ENCODE data around the gene IL31RA.

The IL31RA gene

DNA sequence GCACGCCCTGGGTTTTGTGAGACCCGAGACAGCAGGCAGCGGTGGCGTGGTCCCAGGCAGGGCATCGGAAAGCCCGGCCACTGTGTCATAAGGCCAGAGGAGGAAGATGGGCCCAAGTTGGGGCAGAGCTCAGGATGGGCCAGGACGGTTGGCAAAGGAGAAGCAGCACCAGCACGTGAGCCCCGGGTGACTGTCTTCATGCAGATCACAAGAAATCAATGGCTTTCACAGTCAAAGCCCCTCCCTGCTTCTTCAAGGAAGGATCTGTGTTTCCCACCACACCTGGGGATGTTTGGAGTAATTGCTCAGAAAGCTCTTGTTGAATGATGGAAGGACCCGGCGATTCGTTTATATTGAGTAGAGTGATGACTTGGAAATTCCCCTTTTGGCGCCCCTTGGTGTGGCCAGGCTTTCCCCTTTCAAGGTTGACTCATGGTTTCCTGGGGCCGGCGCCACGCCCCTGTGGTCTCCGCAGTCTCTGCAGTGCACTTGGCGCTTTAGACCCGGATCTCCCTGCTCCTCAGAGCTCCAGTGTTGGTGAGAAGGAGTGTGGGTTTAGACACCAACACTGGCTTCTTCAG, 52.1 kb downstream of the IL31RA start:
- DNase-seq, result peak; percentile 54

DNA sequence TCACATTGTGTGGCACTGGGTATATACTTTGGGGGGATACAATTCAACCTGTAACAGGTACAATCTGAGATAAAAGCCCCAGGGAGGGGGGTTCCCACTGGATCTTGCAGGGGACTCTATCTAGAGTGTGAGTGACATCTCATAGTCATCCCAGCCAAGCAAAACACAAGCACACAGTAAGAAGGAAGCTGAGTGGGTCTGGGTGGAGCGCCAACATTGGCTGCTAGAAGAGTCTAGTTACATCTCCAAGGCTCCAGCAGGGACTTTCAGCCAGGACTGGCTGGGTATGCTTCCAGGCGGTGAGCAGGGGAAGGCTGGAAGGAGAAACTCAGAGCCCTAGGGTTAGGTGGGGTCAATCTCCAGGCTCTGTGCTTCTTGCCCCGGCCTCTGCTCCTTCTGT, 53.0 kb downstream of the IL31RA start:
- no peak for DNase-seq

DNA sequence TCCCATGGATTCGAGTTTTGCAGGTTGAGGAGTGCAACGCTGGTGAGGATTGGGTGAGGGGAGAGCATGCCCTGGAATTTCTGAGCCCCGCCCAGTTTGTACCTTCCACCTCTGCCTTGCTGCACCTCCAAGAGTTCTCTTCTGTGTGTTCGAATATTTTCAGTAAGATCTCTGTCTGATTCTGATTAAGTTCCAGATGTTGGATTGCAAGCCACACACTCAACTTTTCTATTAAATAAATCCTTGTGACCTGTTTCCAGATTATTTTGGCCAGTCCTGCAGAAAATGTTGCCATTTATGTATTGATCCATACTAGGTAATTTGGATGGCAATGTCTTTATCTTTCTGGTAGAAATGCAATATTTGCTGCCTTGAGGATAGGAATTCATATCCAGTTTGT, 54.1 kb downstream of the IL31RA start:
- DNase-seq, result no peak

DNA sequence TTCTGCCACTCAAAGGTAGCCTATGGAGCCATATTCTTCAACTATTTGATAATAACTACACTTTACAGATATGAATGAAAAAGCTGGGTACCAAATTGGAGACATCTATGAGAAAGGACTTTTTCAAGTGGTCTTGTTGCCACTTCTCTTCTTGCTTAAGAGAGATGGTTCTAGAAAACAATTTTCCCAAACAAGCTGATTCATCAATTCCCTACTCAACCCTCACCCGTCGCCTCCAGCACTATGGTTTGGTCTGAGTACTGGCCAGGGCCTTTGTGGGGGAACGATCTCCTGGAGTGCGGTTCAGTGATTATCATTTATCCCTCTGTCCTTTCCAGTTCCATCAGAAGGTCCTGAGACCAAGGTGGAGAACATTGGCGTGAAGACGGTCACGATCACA, 56.8 kb downstream of the IL31RA start:
- no peak for DNase-seq

DNA sequence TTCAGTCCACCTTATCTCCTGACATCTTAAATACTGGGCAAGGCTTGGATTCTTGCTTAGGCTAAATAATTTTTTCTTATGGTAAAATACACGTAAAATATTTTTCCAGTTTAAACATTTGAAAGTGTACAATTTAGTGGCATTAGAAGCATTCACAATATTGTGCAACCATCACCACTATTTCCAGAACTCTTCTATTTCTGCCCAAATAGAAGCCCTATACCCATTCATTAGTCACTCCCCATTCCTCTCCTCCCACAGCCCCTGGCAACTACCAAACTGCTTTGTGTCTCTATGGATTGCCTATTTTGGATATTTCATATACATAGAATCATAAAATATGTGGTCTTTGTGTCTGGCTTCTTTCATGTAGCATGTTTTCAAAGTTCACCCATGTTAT, 57.6 kb downstream of the IL31RA start:
- no peak for DNase-seq

DNA sequence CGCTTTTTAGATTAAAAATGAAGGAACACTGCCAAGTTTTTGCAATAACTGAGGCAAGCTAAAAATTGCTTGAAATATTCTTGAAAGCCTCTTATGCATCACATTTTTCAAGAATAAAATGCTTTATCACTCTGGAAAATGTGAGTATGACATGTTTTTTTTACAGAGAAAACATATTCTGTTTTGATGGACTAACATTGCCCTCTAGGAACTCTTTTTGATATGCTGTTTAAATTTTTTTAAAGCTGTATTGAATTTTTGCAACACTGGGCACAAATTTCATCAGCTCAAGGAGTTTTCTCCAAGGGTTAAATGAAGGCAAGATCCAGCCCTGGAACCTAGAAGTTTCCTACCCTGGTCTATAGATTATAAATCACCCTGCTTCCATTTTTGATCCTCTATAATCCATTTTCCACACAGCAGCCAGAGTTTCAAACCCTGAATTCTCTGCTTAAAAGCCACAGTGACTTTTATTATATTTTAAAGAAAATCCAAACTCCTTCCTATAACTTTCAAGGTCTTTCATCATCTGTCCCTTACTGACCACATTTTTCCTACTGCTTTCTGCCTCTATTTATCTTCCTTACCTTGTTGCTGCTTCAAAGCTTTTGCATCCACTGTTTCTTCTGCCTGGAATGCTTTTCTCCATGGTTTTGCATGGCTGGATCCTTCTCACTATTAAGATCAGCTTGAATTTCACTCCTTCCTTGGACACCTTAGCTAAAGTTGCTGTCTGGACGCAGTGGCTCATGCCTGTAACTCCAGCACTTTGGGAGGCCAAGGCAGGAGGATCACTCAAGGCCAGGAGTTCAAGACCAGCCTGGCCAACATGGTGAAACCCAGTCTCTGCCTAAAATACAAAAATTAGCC, 60.9 kb downstream of the IL31RA start:
- no peak for DNase-seq

DNA sequence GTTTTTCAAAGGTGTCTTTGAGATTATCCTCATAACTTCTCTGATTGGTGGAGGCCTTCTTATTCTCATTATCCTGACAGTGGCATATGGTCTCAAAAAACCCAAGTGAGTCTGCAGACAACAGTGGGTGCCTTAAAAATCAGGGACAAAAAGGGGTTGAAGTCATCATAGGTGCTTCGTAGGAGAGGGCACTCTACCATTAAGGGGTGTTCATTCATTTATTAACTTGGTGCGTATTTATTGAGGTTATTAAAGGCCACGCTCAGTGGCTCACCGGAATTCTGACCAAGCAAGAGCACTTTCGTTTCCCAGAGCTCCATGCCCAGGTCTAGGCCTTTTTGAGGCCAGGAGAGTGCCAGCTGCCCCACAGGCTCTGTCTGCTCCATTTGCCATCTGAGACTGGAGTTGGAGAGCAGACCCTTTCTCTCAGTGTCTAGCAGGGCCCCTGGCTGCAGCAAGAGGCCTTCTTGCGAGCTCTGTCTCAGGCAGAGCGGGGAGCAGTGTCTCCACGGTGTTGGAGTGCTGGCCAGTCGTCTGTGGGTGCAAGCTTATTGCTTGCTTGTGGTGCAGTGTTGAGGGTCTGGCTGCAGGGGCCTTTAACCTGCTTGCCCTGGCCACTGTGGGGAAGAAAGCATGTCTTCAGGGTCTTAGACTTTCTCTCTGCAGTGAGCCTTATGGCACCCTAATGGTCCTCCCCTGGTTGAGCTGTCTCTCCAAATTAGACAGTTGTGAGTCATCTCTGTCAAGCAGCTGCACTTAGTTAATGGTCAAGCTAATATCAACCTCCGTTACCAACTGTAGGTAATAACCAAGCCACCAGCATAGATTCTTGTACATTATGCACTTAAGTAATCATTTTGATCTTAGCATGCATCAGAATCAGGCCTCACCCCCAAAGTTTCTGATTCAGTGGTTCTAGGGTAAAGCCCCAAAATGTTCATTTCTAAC, 62.6 kb downstream of the IL31RA start:
- DNase-seq, result no peak

DNA sequence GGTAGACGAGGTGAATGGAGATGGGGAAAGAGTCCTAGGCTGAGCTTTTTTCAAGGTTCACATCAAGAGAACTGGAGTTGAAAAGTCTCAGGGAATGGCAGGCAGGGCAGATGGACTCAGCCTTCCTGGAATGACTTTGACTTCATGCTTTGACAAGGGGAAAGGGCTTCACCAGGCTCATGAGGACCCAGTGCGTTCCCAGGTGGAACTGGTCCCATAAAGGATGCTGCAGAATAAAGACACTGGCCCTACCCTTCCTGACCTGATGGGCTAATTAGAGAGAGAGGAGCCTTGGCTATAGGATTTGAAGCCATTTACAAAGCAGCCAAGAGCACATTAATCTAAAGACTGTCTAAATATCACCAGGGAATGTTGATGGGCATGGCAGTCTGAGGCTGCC, 63.8 kb downstream of the IL31RA start:
- no peak for DNase-seq

DNA sequence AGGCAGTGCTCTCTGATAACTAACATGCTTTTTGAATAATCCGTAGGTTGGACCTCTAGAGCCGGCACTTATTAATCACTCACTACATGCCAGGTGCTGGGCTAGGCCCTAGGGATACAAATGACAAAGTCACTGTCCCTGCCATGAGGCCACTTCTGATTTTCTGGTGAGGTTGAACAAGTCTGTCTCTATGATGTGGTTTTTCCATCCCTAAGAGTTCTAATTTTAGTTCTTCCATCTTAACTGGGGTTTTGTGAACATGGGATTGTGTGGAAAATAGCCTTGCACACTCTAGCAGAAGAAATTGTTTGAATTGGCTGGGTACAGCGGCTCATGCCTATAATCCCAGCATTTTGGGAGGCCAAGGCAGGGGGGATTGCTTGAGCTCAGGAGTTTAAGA, 64.6 kb downstream of the IL31RA start:
- no peak for DNase-seq

DNA sequence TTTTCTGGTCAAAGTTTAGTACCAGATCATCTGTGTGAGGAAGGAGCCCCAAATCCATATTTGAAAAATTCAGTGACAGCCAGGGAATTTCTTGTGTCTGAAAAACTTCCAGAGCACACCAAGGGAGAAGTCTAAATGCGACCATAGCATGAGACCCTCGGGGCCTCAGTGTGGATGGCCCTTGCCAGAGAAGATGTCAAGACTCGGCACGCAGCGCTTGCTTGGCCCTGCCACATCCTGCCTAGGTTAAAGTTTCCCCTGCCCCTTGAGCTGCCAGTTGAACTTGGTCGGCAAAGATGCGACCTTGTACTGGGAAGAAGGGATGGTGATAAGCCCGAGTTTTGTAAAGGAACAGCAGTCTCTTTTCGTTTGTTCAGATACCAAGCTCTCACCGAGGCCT, 65.8 kb downstream of the IL31RA start:
- DNase-seq, result no peak

DNA sequence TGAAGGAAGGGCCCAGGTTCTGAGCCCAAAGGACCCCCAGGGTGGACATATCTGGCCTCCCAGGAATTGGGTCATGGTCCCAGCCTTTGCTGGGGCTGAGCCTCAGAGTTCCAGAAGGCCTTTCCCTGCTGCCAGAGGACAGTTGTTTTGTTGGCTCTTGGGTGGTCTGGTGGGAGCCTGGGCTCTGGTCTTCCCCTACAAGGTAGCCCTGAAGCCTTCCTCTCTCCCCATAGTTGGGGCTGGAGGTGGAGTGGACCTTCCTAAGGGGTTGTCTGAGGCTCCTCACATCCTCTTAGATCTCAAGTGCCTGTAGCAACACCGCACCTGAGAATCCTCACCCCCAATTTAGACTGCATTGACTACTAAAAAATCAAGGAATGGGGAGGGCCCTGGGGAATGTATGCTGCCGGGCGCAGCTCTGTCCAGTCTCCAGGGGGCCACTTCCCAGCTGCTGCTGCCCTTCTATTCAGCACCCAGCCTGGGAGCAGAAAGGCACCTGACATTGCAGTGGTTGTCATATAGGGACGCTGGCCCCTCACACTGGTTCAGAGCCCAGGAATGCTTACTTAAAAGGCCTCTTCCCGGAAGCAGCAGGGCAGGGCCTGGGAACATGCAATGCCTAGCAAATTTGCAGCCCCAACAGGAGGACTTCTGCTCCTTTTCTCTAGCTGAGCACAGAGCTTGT, 66.4 kb downstream of the IL31RA start:
- DNase-seq, result no peak

DNA sequence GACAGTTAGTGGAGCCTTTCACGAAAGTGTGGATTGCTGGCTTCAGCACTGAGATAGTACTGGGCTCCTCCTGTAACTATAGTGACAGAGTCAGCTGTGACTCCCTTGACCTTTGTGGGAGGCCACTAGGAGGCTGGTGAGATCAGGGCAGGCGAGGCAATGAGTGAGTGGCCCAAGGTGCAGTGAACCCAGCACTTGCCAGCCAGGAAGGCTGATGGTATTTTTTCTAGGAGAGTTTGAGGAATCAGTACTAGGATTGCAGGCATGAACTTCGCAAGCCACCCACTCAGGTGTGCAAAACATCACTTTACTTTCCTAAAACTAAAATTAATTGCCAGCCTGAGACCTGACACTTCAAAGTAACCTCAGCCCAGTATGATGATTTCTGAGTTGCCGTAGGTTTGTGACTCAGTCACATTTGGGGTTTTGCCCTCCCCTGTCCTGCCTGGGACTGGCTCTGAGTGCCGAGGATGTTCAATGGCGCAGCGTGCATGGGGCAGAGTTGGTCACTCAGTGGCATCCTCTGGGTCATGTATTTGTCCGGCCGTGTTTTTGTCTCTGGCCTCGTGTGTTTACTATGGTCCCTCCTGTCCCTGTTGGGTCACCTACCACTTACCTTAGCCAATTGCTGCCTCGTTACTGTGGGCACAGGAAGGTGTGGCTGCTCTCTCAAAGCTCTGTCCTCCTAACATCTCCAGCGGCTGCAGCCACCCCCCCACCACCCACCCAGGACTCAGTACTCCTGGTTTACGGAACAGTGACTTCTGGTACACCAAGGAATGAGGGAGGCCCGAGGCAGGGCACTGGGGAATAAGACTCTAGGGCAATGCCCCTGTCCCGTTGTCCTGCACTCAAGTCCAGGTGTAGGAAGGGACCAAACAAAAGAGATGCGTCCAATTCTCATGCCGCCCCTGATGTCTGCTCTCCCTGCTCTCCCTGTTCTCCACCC, 67.2 kb downstream of the IL31RA start:
- no peak for DNase-seq

DNA sequence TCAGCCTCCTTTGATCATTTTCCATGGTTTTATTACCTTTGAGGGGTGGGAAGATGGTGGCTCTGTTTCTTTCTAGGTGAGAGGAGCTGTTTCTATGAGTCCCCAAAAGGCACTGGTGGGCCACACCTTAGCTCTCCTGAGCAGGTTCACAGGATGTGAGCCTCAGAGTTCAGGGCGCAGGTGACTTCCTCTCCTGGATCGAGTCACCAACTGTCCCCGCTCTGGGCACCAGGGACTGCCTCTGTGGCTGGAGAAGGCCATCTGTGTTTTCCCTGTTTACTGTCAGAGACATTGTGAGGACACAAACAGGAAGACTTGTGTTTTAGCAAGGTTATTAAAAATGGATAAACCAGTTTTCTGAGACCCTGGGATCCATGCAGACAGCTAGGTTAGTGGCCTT, 68.5 kb downstream of the IL31RA start:
- DNase-seq, result no peak

DNA sequence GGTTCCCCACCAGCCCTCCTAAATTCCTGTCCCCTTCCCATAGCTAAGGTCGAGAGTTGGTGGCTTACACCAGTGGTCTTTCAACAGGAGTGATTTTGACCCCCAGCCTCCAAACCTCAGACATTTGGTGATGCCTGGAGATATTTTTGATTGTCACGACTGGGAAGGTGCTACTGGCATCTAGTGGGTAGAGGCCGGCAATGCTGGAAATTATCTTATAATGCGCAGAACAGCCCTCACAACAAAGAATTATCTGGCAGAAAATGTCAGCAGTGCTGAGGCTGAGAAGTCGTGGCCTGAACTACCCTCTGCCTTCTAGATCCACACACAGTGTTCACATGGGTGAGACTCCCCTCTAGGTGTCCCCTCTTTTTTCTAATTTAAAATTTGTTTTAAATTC, 69.6 kb downstream of the IL31RA start:
- DNase-seq, result no peak

DNA sequence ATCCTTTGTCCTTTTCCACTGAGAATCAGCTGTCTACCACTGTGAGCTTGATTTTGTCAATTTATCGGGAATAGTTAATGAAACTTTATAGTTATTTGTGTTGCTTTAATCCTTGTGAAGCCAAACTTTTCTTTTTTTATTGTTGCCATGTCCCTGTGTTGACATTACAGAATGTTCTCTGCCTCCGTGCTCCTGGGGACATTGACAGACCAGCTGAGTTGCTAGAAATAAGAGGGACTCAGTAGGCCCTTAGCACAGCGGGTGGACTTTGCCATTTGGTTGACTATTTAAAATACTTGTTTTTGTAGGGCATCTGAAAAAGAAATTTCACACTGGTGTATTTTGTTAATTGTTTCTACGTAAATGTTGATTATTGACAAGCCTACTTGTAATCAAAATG, 70.5 kb downstream of the IL31RA start:
- DNase-seq, result no peak

DNA sequence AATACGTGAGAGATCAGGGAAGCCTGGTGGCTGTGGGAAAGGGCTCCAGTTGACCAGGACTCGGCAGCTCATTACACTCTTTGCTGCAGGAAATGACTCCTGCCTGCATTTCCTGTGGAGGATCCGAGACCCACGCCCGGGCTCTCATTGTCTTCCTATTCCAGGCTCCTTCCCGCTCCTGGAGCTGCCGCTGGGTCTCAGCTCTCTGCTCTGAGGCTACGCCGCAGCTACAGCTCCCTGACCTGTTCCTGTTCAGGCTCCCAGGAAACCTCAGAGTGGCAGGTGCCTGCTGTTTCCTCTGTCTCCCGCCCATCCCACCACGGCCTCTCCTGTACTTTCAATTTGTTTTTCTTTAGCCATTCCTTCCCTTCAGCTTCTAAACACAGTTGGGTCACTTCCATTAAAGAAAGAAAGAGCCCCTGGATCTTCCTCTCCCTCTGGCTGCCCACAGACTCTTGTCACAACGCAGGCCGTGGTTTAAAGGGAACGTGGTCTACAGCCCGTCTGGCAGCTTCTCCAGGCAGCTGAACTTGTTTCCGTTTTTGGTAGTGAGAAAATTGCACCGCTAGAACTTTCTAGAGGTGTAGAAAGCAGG, 72.1 kb downstream of the IL31RA start:
- peak; percentile 8 for DNase-seq

DNA sequence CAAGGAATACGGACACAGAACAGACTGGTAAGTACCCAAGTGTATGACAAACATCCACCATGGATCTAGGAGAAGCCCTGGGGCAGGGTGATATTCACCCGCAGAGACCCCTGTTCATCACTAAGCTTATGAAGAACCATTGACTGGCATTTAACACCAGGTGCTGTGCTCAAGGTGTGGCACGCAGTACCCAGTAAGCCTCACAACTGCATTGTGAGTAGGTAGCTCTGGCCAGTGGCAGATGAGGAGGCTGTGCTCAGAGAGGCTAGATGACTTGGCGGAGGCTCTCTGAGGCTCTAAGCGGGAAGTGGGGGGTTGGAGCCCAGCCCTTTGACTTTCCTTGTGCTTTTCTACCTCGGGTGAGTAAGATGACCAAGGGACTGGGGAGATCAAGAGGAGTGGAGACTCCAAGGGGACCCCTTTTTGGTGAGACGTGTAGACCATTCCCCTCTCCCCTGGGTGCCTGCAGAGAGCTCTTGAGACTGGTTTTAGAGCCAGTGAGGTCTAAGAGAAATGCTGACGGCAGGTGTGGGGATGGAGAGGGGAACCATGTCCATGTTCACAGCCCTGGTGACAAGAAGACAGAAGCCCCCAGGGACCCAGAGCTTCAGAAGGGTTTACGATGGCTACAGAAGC, 72.8 kb downstream of the IL31RA start:
- no peak for DNase-seq

DNA sequence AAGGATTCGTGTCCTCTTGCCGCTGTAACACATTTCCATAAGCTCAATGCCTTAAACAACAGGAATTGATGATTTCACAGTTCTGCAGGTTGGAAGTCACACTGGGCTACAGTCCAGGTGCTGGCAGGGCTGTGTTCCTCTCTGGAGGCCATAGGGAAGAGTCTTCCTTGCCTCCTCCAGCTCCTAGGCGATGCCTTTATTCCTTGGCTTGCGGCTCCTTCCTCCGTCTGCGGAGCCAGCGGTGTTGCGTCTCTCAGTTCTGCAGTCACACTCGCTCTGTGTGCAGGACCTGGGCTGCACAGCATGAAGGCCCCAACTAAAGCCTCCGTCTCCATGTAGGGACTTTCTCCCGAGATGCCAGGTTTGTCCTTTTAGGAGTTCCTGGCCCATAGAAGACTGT, 73.6 kb downstream of the IL31RA start:
- no peak for DNase-seq

DNA sequence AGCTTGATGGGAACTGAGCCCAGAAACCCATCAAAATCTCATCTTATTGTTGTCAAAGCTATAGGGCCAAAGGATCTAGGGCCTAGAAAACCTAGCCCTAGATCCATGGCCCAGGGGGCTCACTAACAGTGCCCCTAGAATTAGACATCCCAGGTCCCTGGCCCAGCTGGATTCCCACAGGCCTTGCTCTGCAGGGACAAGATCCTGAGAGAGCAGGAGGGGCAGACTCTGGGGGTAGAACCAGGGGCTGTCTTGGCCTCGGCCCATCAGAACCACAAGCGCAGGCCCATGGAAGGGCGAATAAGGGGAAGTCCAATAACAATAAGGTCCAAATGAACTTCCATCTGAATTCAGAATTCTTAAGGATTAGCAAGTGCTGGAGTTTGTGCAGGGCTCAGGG, 74.0 kb downstream of the IL31RA start:
- no peak for DNase-seq

DNA sequence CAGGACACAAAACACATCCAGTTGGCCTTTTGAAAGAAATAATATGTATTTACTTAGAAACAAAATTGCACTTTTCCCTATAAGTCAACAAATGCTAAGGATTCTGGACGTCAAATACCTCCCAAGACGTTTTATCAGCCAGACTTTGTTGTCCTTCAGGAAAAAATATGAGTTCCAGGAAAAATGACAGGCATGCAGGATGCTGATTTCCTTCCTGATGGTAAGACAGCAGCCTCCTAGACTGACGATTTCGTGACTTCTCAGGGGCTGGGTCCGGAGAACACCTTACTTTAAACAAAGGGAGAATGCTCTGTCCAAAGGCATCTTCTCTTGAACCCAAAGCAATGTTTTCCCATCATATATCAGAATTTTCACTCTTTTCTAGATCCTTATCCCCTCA, 74.6 kb downstream of the IL31RA start:
- DNase-seq, result no peak

DNA sequence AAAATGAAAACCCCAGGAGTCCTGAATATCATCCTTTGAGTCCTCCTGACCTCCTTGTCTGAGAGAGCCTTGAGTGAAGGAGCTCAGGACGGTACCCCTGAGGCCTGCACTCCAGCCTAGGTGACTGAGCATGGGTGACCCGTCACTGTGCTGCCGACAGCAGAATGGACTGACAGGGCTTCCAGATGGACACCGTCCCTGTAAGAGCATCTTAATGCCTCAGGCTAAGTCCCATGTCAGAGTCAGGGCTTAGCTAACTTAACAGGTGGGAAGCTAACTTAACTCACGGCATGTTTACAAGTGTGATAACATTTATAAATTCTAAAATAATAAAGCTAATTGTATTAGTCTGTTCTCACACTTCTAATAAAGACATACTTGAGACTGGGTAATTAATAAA, 75.3 kb downstream of the IL31RA start:
- no peak for DNase-seq
